ENCODE results near the gene HMSD. TPM values are rescaled to one million over a fixed set of nuclear protein-coding genes. Genes with fewer than 3 reads are reported as not detected.

The HMSD gene
- total and polyA plus RNA-seq, 2 donors (not counting 3 experiments of a cell fraction or from before 2014, with no cell fraction given): 0.08 TPM; not detected in 1

DNA sequence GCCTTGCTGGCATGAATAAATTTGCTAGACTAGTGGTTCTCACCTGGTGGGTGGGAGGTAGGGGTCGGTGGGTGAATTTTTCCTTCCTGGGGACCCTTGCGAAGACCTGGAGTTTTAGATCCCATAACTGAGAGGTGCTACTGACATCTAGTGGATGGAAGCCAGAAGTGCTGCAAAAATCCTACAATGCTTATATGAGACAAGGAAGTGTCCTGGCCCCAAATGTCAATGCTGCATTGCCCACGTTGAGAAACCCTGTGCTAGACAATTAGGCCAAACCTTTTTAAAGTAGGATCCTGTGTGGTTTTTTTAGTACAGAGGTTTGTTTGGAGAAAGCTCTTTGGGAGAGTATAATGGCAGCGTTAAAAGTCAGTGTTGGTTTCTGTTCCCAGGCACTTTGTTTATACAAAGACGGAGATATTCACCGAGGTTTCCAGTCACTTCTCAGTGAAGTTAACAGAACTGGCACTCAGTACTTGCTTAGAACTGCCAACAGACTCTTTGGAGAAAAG is 30.4 kb downstream of the HMSD start:
- H3K4me2 ChIP-seq (ENCODE audit: insufficient read depth, low read length): peak overlapping the region; percentile 35
- no peak overlapping the region for H3K4me3 ChIP-seq (replicated peaks in 1 of 3; ENCODE audit: insufficient read depth in 1 of 3, low read depth in 1 of 3, low read length in 3 of 3)
- peak; percentile 73 for DNase-seq (ENCODE audit: low read depth, low spot score)
- H3K27me3 ChIP-seq (ENCODE audit: control insufficient read depth in 2 of 2, insufficient read depth in 2 of 2, low read length in 2 of 2): no peaks in the 10 kb centered on the region
- H3K9me1 ChIP-seq (replicated peaks; ENCODE audit: control insufficient read depth, extremely low read depth, insufficient read depth, low read length): no peaks in the 10 kb centered on the region
- TF ChIP-seq POLR2A (IDR thresholded peaks at IDR 0.05; ENCODE audit: low read depth, low read length): no peak
- TF ChIP-seq, protein P1, sequence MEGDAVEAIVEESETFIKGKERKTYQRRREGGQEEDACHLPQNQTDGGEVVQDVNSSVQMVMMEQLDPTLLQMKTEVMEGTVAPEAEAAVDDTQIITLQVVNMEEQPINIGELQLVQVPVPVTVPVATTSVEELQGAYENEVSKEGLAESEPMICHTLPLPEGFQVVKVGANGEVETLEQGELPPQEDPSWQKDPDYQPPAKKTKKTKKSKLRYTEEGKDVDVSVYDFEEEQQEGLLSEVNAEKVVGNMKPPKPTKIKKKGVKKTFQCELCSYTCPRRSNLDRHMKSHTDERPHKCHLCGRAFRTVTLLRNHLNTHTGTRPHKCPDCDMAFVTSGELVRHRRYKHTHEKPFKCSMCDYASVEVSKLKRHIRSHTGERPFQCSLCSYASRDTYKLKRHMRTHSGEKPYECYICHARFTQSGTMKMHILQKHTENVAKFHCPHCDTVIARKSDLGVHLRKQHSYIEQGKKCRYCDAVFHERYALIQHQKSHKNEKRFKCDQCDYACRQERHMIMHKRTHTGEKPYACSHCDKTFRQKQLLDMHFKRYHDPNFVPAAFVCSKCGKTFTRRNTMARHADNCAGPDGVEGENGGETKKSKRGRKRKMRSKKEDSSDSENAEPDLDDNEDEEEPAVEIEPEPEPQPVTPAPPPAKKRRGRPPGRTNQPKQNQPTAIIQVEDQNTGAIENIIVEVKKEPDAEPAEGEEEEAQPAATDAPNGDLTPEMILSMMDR (IDR thresholded peaks at IDR 0.05; ENCODE audit: extremely low read depth in 1 of 2, insufficient read depth in 1 of 2, low read depth in 1 of 2, low read length in 2 of 2): peak; percentile 83 to 84
- H3K9ac ChIP-seq (replicated peaks; ENCODE audit: extremely low read depth, insufficient read depth, low read length): no peak overlapping the region
- BruUV-seq (replicated peaks): no TSS peak
- dilution Hi-C loops (cut with MboI; ENCODE audit: extremely low pct_ligation_motif_present, low sequenced_read_pairs) (no loop called here), intact Hi-C loops (cut with micrococcal nuclease) (loop anchor here (1.0 kb wide), 3 partner anchors 9 to 461 kb away; partner anchors contain the start of gene SERPINB8)
- H3K79me2 ChIP-seq (ENCODE audit: control insufficient read depth, insufficient read depth, low read length): peaks cover 35% of the 10 kb centered on the region
- no peaks in the 10 kb centered on the region for H3K9me3 ChIP-seq (replicated peaks; ENCODE audit: control insufficient read depth, insufficient read depth, low read length)
- no peak overlapping the region for H3K27ac ChIP-seq (ENCODE audit: insufficient read depth, low read depth, low read length)
- peaks cover 6 to 7% of the 10 kb centered on the region in 2 experiments for H3K36me3 ChIP-seq (ENCODE audit: control insufficient read depth in 2 of 2, extremely low read depth in 1 of 2, insufficient read depth in 2 of 2, low read length in 2 of 2)
- FAIRE-seq: peak; percentile 50
- ChIA-PET CTCF (interaction anchor here (0.6 to 0.8 kb wide), 2 partner anchors 9 to 16 kb away, joined by 3 read pairs; no protein-coding TSS in a partner anchor), POLR2A (no interaction called here)
- no peaks in the 10 kb centered on the region for H4K20me1 ChIP-seq (replicated peaks; ENCODE audit: control insufficient read depth, extremely low read depth, insufficient read depth, low read length)
- peaks cover 2% of the 10 kb centered on the region for H3K4me1 ChIP-seq (ENCODE audit: control insufficient read depth, extremely low read depth, insufficient read depth, low read length)
- no peak overlapping the region for H2AFZ ChIP-seq (ENCODE audit: low read depth, low read length)

DNA sequence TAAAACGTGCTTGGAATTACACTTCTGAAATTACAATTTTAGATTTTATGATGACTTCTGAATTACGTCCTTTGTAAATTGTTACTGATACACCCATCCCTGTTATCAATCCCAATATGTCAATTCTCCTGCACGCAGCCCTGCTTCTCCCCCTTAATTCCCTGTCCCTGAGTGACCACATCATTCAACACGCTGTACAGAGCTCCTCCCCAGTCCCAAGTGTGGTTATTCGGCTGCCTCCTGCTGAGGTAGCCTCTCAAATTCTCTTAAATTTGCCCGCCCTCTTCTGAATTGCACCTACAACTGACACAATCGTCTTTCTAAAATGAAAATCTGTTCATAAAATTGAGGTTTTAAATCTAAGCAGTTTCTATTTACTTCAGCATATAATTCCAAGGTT is 30.9 kb downstream of the HMSD start:
- dilution Hi-C loops (cut with MboI; ENCODE audit: extremely low pct_ligation_motif_present, low sequenced_read_pairs) (no loop called here), intact Hi-C loops (cut with micrococcal nuclease) (no loop called here)
- TF ChIP-seq POLR2A (IDR thresholded peaks at IDR 0.05; ENCODE audit: low read depth, low read length) (no peak), GATA2 (IDR thresholded peaks at IDR 0.05; ENCODE audit: insufficient read depth, insufficient read length, low read depth, low read length) (no peak), FOS (IDR thresholded peaks at IDR 0.05; ENCODE audit: borderline replicate concordance, insufficient read depth, low read length) (no peak), JUN (IDR thresholded peaks at IDR 0.05; ENCODE audit: borderline replicate concordance, insufficient read depth, insufficient read length, low read depth) (no peak), POLR2AphosphoS5 (IDR thresholded peaks at IDR 0.05; ENCODE audit: insufficient read depth, low read depth, low read length) (no peak), MYC (IDR thresholded peaks at IDR 0.05; ENCODE audit: low read depth, low read length) (no peak), EZH2 (IDR thresholded peaks at IDR 0.05; ENCODE audit: borderline replicate concordance, low read depth, low read length, severe bottlenecking) (no peak)
- TF ChIP-seq, protein P1 (IDR thresholded peaks at IDR 0.05; ENCODE audit: extremely low read depth in 1 of 2, insufficient read depth in 1 of 2, low read depth in 1 of 2, low read length in 2 of 2): no peak
- TF ChIP-seq, protein P2, sequence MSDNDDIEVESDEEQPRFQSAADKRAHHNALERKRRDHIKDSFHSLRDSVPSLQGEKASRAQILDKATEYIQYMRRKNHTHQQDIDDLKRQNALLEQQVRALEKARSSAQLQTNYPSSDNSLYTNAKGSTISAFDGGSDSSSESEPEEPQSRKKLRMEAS (IDR thresholded peaks at IDR 0.05; ENCODE audit: insufficient read depth, insufficient read length): no peak
- FAIRE-seq: no peak
- BruUV-seq (replicated peaks): no TSS peak
- no peak overlapping the region for H2AFZ ChIP-seq (ENCODE audit: low read depth, low read length)
- H3K4me2 ChIP-seq (ENCODE audit: insufficient read depth, low read length): no peak overlapping the region
- ChIA-PET CTCF (interaction anchor here (0.6 to 0.8 kb wide), 2 partner anchors 9 to 16 kb away, joined by 3 read pairs; no protein-coding TSS in a partner anchor), POLR2A (no interaction called here)
- no peak for DNase-seq (ENCODE audit: low read depth, low spot score)
- H3K36me3 ChIP-seq (ENCODE audit: control insufficient read depth in 2 of 2, extremely low read depth in 1 of 2, insufficient read depth in 2 of 2, low read length in 2 of 2): peaks cover 7 to 8% of the 10 kb centered on the region in 2 experiments
- H3K27ac ChIP-seq (ENCODE audit: insufficient read depth, low read depth, low read length): no peak overlapping the region
- H3K9ac ChIP-seq (replicated peaks; ENCODE audit: extremely low read depth, insufficient read depth, low read length): no peak overlapping the region
- peaks cover 2% of the 10 kb centered on the region for H3K4me1 ChIP-seq (ENCODE audit: control insufficient read depth, extremely low read depth, insufficient read depth, low read length)
- peaks cover 29% of the 10 kb centered on the region for H3K79me2 ChIP-seq (ENCODE audit: control insufficient read depth, insufficient read depth, low read length)
- no peaks in the 10 kb centered on the region for H3K27me3 ChIP-seq (ENCODE audit: control insufficient read depth in 2 of 2, insufficient read depth in 2 of 2, low read length in 2 of 2)
- no peaks in the 10 kb centered on the region for H3K9me1 ChIP-seq (replicated peaks; ENCODE audit: control insufficient read depth, extremely low read depth, insufficient read depth, low read length)
- no peak overlapping the region for H3K4me3 ChIP-seq (replicated peaks in 1 of 3; ENCODE audit: insufficient read depth in 1 of 3, low read depth in 1 of 3, low read length in 3 of 3)
- H4K20me1 ChIP-seq (replicated peaks; ENCODE audit: control insufficient read depth, extremely low read depth, insufficient read depth, low read length): no peaks in the 10 kb centered on the region
- no peaks in the 10 kb centered on the region for H3K9me3 ChIP-seq (replicated peaks; ENCODE audit: control insufficient read depth, insufficient read depth, low read length)
